ENCODE data around the gene FNDC10. TPM values are rescaled to one million over a fixed set of nuclear protein-coding genes. Genes with fewer than 3 reads are reported as not detected.

The FNDC10 gene
- total and polyA plus RNA-seq, 9 of the 15 experiments (the other 6 are each of a cell fraction or from before 2014, with no cell fraction given), result 0.08 to 6.3 (median 1.6) TPM

GRCh38 chr1:1574721-1575537 is 25.0 kb downstream of the FNDC10 start, which contains the start of gene SSU72 (continued):
- TF ChIP-seq TAF1 (IDR thresholded peaks at IDR 0.05; ENCODE audit: control insufficient read depth, extremely low read depth, insufficient read depth, low read length, severe bottlenecking), result peak; percentile 89
- no peak for TF ChIP-seq HINFP (tag; conservative IDR thresholded peaks at IDR 0.05; ENCODE audit: low read depth)
- TF ChIP-seq, protein P1, sequence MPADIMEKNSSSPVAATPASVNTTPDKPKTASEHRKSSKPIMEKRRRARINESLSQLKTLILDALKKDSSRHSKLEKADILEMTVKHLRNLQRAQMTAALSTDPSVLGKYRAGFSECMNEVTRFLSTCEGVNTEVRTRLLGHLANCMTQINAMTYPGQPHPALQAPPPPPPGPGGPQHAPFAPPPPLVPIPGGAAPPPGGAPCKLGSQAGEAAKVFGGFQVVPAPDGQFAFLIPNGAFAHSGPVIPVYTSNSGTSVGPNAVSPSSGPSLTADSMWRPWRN (IDR thresholded peaks at IDR 0.05; ENCODE audit: low read depth), result no peak
- no peak for TF ChIP-seq ZNF282 (CRISPR knock-in tag; IDR thresholded peaks at IDR 0.05)
- peak; percentile 99 for TF ChIP-seq CREM (IDR thresholded peaks at IDR 0.05; ENCODE audit: low read depth)
- TF ChIP-seq, protein P2, sequence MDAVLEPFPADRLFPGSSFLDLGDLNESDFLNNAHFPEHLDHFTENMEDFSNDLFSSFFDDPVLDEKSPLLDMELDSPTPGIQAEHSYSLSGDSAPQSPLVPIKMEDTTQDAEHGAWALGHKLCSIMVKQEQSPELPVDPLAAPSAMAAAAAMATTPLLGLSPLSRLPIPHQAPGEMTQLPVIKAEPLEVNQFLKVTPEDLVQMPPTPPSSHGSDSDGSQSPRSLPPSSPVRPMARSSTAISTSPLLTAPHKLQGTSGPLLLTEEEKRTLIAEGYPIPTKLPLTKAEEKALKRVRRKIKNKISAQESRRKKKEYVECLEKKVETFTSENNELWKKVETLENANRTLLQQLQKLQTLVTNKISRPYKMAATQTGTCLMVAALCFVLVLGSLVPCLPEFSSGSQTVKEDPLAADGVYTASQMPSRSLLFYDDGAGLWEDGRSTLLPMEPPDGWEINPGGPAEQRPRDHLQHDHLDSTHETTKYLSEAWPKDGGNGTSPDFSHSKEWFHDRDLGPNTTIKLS (IDR thresholded peaks at IDR 0.05; ENCODE audit: borderline replicate concordance, low read depth), result peak; percentile 84; the same call in 1 of the 2 replicates
- TF ChIP-seq, protein P3, sequence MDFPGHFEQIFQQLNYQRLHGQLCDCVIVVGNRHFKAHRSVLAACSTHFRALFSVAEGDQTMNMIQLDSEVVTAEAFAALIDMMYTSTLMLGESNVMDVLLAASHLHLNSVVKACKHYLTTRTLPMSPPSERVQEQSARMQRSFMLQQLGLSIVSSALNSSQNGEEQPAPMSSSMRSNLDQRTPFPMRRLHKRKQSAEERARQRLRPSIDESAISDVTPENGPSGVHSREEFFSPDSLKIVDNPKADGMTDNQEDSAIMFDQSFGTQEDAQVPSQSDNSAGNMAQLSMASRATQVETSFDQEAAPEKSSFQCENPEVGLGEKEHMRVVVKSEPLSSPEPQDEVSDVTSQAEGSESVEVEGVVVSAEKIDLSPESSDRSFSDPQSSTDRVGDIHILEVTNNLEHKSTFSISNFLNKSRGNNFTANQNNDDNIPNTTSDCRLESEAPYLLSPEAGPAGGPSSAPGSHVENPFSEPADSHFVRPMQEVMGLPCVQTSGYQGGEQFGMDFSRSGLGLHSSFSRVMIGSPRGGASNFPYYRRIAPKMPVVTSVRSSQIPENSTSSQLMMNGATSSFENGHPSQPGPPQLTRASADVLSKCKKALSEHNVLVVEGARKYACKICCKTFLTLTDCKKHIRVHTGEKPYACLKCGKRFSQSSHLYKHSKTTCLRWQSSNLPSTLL (IDR thresholded peaks at IDR 0.05), result no peak
- no peak for TF ChIP-seq NUFIP1 (IDR thresholded peaks at IDR 0.05; ENCODE audit: partially characterized antibody)
- TF ChIP-seq ZNF584 (CRISPR knock-in tag; IDR thresholded peaks at IDR 0.05; ENCODE audit: low read depth), result no peak
- TF ChIP-seq, protein P4, sequence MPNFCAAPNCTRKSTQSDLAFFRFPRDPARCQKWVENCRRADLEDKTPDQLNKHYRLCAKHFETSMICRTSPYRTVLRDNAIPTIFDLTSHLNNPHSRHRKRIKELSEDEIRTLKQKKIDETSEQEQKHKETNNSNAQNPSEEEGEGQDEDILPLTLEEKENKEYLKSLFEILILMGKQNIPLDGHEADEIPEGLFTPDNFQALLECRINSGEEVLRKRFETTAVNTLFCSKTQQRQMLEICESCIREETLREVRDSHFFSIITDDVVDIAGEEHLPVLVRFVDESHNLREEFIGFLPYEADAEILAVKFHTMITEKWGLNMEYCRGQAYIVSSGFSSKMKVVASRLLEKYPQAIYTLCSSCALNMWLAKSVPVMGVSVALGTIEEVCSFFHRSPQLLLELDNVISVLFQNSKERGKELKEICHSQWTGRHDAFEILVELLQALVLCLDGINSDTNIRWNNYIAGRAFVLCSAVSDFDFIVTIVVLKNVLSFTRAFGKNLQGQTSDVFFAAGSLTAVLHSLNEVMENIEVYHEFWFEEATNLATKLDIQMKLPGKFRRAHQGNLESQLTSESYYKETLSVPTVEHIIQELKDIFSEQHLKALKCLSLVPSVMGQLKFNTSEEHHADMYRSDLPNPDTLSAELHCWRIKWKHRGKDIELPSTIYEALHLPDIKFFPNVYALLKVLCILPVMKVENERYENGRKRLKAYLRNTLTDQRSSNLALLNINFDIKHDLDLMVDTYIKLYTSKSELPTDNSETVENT (CRISPR knock-in tag; IDR thresholded peaks at IDR 0.05), result peak; percentile 82
- 0 out of 2 replicates have a peak, but pooled peaks have one; percentile 9 for TF ChIP-seq NFE2 (IDR thresholded peaks at IDR 0.05; ENCODE audit: low read depth)
- TF ChIP-seq ZNF274 (IDR thresholded peaks at IDR 0.05; ENCODE audit: borderline replicate concordance, low read depth, low read length), result no peak
- no peak for TF ChIP-seq BMI1 (IDR thresholded peaks at IDR 0.05; ENCODE audit: low read length)
- TF ChIP-seq CBX3 (IDR thresholded peaks at IDR 0.05; ENCODE audit: borderline replicate concordance in 1 of 2, low read length in 2 of 2), result no peak
- TF ChIP-seq MECOM (CRISPR knock-in tag; IDR thresholded peaks at IDR 0.05), result no peak
- peak; percentile 98 for TF ChIP-seq RBBP5 (IDR thresholded peaks at IDR 0.05; ENCODE audit: borderline replicate concordance, insufficient read depth, low read length, poor library complexity, severe bottlenecking)
- TF ChIP-seq ZFP30 (CRISPR knock-in tag; IDR thresholded peaks at IDR 0.05; ENCODE audit: borderline replicate concordance), result no peak

Measured in K562 (cell line).